WERI-Rb-1 (cell line): Measurements from ENCODE around the gene PCGF3.

ENCODE experiments used
- DNase-seq: peaks from one replicate; pipeline ENCODE4 v3.0.0-alpha.2; 2020
- H3K27ac ChIP-seq: fragments of 250-450 bp; sonication (Bioruptor Pico); 2 replicates; pipeline ENCODE4 v1.5.1; 2020; ENCODE audit warnings: mild to moderate bottlenecking, moderate library complexity
- H3K27me3 ChIP-seq: fragments of 250-450 bp; sonication (Bioruptor Pico); 2 replicates; pipeline ENCODE4 v1.5.1; 2021; ENCODE audit warnings: mild to moderate bottlenecking, low read depth, moderate library complexity; ENCODE audit not compliant: insufficient read depth, severe bottlenecking
- H3K36me3 ChIP-seq: fragments of 250-450 bp; sonication (Bioruptor Pico); 2 replicates; pipeline ENCODE4 v1.5.1; 2020; ENCODE audit warnings: mild to moderate bottlenecking, moderate library complexity
- H3K4me3 ChIP-seq: 2 replicates; pipeline ENCODE4 v1.5.1; 2011; ENCODE audit warnings: low read depth, mild to moderate bottlenecking, control low read depth, low read length
- H3K9me3 ChIP-seq: fragments of 250-450 bp; sonication (Bioruptor Pico); 2 replicates; pipeline ENCODE4 v1.5.1; 2021; ENCODE audit warnings: mild to moderate bottlenecking, moderate library complexity; ENCODE audit not compliant: severe bottlenecking
- TF ChIP-seq, protein P1 (sequence below): IDR thresholded peaks from 2 replicates; pipeline ENCODE4 v1.5.1; 2011; ENCODE audit warnings: low read depth, mild to moderate bottlenecking, control low read depth, inconsistent platforms, low read length

PCGF3 gene

DNA sequence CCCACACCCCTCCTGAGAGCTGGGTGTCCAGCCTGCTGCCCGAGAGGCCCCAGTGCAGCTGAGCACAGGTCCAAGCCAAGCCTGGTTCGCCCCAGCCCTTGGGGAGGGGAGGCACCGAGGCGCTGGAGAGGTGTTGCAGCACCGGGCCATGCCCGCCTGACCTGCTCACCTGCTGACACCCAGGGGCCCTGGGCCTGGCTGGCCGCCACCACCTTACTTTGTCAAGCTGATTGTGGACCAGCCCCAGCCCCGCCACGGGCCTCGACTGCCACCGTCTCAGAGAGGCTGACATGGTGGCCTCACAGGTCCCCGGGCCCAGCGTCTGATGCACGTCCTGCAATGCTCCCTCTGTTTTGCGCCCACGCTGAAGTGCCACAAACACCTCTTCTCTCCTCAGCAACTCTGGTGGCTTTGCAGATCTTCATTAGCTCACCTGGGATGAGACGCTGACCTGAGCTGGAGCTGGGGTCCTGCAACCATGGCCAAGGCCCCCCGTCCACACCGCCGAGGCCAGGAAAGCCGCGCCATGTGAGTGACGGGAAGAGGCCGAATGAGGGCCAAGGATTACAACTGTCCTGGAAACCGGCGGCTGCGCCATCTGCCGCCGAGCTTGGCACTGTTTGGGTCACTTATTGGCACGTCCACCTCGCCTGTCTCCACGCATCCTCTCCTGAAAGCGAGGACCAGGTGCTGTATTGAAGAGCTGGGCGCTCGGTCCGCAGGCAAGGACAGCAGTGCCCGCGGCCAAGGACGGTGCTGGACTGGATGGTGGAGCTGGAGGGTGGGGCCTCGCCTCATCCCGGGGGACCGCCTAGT, 112.7 kb downstream of the PCGF3 start:
- Histone ChIP-seq H3K27me3 (no peaks in the 10 kb centered on the region), H3K36me3 (peaks cover 77% of the 10 kb centered on the region), H3K4me3 (no peak overlapping the region), H3K27ac (no peak overlapping the region), H3K9me3 (no peaks in the 10 kb centered on the region)
- DNase-seq = no peak
- TF ChIP-seq, protein P1, sequence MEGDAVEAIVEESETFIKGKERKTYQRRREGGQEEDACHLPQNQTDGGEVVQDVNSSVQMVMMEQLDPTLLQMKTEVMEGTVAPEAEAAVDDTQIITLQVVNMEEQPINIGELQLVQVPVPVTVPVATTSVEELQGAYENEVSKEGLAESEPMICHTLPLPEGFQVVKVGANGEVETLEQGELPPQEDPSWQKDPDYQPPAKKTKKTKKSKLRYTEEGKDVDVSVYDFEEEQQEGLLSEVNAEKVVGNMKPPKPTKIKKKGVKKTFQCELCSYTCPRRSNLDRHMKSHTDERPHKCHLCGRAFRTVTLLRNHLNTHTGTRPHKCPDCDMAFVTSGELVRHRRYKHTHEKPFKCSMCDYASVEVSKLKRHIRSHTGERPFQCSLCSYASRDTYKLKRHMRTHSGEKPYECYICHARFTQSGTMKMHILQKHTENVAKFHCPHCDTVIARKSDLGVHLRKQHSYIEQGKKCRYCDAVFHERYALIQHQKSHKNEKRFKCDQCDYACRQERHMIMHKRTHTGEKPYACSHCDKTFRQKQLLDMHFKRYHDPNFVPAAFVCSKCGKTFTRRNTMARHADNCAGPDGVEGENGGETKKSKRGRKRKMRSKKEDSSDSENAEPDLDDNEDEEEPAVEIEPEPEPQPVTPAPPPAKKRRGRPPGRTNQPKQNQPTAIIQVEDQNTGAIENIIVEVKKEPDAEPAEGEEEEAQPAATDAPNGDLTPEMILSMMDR = no peak

DNA sequence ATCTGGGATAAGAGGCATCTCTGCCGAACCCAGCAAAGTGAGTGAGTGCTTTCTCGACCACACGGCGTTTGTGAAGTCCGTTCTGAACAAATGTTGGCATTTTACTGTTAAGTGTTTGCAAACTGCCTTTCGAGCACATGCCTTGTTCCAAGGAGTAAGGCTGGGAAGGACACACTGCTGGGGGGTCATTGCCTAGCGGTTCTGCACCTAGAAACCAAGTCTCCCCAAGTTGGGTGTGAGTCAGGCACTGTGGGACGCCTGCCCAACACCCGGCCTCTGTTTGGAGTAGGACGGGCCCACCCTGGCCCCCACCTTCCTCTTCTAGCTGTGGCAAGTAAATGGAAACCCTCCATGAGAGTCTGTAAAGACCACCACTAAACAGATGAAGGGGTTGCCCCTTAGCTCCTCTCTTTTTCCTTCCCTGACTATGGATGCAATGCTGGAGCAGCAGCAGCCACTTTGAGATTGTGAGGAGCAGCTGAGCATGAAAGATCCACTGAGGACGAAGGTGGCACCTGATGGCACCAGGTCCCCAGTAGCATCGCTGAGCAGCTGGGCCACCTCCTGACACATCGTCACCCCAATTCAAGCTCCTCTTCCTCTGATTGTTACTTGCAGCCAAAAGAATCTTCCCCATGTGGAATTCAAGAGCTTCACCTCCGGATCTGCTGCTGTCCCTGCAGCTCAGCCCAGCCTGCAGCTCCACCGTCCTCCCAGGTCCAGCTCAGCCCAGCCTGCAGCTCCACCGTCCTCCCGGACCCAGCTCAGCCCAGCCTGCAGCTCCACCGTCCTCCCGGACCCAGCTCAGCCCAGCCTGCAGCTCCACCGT, 114.0 kb downstream of the PCGF3 start:
- Histone ChIP-seq H3K27me3 (no peaks in the 10 kb centered on the region), H3K27ac (no peak overlapping the region), H3K4me3 (no peak overlapping the region), H3K36me3 (peaks cover 81% of the 10 kb centered on the region), H3K9me3 (no peaks in the 10 kb centered on the region)
- TF ChIP-seq, protein P1 = no peak
- DNase-seq = no peak
